Measurements from ENCODE around the gene MMADHC. TPM values are rescaled to one million over a fixed set of nuclear protein-coding genes. Genes with fewer than 3 reads are reported as not detected.
A peak's percentile ranks its signal among the peaks of the same experiment; 100 is the strongest.

The MMADHC gene
- total RNA-seq, 1 experiment from 2014 or later: 126 TPM

DNA sequence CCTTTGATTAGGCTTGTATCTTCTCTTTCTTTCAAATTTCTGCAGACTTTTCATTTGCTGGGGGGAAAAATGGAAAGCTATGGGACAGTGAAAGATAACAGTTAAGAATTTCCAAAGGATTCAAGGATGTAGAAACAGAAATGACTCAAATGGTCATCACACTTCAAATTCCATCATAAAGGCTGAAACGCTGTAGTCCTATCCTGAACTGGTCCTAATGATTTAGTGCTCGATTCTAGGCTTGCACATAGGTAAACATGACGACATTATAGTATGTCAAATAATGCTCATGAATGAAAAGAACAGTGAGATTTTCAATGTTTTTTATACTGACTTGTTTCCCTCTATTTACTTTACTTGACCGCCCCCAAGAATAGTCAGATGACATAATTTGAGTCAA lies 15.7 kb upstream of the MMADHC start (continued):
- TF ChIP-seq, protein P1, sequence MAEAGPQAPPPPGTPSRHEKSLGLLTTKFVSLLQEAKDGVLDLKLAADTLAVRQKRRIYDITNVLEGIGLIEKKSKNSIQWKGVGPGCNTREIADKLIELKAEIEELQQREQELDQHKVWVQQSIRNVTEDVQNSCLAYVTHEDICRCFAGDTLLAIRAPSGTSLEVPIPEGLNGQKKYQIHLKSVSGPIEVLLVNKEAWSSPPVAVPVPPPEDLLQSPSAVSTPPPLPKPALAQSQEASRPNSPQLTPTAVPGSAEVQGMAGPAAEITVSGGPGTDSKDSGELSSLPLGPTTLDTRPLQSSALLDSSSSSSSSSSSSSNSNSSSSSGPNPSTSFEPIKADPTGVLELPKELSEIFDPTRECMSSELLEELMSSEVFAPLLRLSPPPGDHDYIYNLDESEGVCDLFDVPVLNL (CRISPR knock-in tag; IDR thresholded peaks at IDR 0.05; ENCODE audit: borderline replicate concordance, low read depth): no peak
- TF ChIP-seq, protein P2, sequence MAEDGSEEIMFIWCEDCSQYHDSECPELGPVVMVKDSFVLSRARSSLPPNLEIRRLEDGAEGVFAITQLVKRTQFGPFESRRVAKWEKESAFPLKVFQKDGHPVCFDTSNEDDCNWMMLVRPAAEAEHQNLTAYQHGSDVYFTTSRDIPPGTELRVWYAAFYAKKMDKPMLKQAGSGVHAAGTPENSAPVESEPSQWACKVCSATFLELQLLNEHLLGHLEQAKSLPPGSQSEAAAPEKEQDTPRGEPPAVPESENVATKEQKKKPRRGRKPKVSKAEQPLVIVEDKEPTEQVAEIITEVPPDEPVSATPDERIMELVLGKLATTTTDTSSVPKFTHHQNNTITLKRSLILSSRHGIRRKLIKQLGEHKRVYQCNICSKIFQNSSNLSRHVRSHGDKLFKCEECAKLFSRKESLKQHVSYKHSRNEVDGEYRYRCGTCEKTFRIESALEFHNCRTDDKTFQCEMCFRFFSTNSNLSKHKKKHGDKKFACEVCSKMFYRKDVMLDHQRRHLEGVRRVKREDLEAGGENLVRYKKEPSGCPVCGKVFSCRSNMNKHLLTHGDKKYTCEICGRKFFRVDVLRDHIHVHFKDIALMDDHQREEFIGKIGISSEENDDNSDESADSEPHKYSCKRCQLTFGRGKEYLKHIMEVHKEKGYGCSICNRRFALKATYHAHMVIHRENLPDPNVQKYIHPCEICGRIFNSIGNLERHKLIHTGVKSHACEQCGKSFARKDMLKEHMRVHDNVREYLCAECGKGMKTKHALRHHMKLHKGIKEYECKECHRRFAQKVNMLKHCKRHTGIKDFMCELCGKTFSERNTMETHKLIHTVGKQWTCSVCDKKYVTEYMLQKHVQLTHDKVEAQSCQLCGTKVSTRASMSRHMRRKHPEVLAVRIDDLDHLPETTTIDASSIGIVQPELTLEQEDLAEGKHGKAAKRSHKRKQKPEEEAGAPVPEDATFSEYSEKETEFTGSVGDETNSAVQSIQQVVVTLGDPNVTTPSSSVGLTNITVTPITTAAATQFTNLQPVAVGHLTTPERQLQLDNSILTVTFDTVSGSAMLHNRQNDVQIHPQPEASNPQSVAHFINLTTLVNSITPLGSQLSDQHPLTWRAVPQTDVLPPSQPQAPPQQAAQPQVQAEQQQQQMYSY (CRISPR knock-in tag; IDR thresholded peaks at IDR 0.05): no peak

DNA sequence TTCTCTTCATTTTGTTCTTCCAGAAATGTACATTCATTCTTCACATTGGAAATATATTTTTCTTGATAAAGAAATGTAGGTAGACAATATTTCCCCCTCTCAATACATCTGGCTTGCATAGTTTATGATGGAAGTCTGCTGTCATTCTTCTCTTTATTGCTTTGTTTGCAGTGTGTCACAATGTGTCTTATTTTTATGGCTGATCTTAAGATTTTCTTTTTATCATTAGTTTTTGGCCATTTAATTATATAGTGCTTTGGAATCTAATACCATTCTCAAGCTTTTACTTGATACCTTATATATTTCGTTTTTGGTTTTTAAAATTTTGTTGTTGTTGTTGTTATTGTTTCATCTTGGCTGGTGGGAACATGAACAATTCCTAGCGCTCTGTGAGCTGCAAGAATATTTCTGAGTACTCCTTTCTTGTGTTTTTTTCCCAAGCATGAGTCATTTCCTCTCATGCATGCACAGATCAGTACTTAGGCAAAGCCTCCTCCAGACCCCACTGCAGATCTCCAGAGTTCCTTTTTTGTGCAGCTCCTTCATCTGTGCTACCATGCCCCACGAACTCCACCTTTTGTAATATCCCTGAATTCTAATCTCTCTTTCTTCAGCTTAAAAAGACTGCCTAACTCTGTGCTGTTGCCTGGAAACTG lies 13.7 kb upstream of the MMADHC start:
- POLR2A ChIA-PET: no interaction called here
- H3K27me3 Mint-ChIP-seq (ENCODE audit: low read depth): no peaks in the 10 kb centered on the region
- H3K4me3 Mint-ChIP-seq: no peak overlapping the region
- CTCF ChIA-PET: no interaction called here
- peaks cover 23% of the 10 kb centered on the region for H3K9me3 Mint-ChIP-seq
- H3K27ac Mint-ChIP-seq: no peak overlapping the region
- H3K4me1 Mint-ChIP-seq: peaks cover 5% of the 10 kb centered on the region
- peak; percentile 91 for TF ChIP-seq ZNF317 (CRISPR knock-in tag; IDR thresholded peaks at IDR 0.05; ENCODE audit: borderline replicate concordance, low read depth)
- no peak for TF ChIP-seq ZNF423 (CRISPR knock-in tag; IDR thresholded peaks at IDR 0.05)
- TF ChIP-seq, protein P3, sequence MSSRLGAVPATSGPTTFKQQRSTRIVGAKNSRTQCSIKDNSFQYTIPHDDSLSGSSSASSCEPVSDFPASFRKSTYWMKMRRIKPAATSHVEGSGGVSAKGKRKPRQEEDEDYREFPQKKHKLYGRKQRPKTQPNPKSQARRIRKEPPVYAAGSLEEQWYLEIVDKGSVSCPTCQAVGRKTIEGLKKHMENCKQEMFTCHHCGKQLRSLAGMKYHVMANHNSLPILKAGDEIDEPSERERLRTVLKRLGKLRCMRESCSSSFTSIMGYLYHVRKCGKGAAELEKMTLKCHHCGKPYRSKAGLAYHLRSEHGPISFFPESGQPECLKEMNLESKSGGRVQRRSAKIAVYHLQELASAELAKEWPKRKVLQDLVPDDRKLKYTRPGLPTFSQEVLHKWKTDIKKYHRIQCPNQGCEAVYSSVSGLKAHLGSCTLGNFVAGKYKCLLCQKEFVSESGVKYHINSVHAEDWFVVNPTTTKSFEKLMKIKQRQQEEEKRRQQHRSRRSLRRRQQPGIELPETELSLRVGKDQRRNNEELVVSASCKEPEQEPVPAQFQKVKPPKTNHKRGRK (CRISPR knock-in tag; IDR thresholded peaks at IDR 0.05; ENCODE audit: borderline replicate concordance): no peak
- no peak for TF ChIP-seq NR2C2 (CRISPR knock-in tag; IDR thresholded peaks at IDR 0.05)
- DNase-seq (ENCODE audit: low spot score) (no peak), ATAC-seq (no peak)
- peaks cover 19% of the 10 kb centered on the region for H3K36me3 Mint-ChIP-seq

DNA sequence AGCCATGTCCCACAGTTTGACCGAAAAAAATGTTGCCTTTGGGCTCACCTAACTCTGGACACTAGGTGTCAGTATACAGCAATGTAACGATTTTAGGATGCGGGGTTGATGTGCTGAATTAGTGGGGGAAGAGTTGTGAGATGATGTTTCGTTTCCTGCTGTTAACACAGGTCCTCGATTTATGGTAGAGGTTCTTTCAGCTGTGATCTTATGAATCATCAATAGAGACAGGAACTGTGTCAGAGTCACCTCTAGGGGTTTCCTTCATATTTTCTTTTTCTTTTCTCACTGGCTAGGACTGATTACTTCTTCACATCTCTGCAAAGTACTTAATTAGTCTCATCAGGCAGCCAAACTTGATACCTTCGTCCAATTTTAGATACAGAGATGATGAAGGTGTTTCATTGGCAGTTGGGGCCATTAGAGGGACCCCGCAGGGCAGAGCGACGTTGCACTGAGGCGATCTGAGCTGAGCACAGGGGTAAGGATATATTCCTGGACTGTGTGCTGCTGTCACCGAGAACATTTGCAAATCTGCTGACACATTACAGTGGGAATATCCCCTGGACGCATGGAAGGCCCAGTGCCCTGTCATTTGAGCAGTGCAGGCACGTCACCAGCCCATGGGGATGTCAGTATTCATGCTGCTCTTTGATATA lies 10.2 kb upstream of the MMADHC start:
- peak; percentile 91 for ATAC-seq
- DNase-seq (ENCODE audit: low spot score): peak; percentile 34
- peaks cover 14% of the 10 kb centered on the region for H3K4me1 Mint-ChIP-seq
- H3K36me3 Mint-ChIP-seq: peaks cover 19% of the 10 kb centered on the region
- no peak overlapping the region for H3K4me3 Mint-ChIP-seq
- TF ChIP-seq ATF1 (CRISPR knock-in tag; IDR thresholded peaks at IDR 0.05) (no peak), ZNF232 (CRISPR knock-in tag; IDR thresholded peaks at IDR 0.05) (no peak), NFATC4 (CRISPR knock-in tag; IDR thresholded peaks at IDR 0.05) (no peak), NR1H2 (CRISPR knock-in tag; IDR thresholded peaks at IDR 0.05) (no peak)
- TF ChIP-seq, protein P4, sequence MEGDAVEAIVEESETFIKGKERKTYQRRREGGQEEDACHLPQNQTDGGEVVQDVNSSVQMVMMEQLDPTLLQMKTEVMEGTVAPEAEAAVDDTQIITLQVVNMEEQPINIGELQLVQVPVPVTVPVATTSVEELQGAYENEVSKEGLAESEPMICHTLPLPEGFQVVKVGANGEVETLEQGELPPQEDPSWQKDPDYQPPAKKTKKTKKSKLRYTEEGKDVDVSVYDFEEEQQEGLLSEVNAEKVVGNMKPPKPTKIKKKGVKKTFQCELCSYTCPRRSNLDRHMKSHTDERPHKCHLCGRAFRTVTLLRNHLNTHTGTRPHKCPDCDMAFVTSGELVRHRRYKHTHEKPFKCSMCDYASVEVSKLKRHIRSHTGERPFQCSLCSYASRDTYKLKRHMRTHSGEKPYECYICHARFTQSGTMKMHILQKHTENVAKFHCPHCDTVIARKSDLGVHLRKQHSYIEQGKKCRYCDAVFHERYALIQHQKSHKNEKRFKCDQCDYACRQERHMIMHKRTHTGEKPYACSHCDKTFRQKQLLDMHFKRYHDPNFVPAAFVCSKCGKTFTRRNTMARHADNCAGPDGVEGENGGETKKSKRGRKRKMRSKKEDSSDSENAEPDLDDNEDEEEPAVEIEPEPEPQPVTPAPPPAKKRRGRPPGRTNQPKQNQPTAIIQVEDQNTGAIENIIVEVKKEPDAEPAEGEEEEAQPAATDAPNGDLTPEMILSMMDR (IDR thresholded peaks at IDR 0.05): peak; percentile 69
- TF ChIP-seq, protein P5, sequence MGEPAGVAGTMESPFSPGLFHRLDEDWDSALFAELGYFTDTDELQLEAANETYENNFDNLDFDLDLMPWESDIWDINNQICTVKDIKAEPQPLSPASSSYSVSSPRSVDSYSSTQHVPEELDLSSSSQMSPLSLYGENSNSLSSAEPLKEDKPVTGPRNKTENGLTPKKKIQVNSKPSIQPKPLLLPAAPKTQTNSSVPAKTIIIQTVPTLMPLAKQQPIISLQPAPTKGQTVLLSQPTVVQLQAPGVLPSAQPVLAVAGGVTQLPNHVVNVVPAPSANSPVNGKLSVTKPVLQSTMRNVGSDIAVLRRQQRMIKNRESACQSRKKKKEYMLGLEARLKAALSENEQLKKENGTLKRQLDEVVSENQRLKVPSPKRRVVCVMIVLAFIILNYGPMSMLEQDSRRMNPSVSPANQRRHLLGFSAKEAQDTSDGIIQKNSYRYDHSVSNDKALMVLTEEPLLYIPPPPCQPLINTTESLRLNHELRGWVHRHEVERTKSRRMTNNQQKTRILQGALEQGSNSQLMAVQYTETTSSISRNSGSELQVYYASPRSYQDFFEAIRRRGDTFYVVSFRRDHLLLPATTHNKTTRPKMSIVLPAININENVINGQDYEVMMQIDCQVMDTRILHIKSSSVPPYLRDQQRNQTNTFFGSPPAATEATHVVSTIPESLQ (CRISPR knock-in tag; IDR thresholded peaks at IDR 0.05): no peak
- TF ChIP-seq, protein P6, sequence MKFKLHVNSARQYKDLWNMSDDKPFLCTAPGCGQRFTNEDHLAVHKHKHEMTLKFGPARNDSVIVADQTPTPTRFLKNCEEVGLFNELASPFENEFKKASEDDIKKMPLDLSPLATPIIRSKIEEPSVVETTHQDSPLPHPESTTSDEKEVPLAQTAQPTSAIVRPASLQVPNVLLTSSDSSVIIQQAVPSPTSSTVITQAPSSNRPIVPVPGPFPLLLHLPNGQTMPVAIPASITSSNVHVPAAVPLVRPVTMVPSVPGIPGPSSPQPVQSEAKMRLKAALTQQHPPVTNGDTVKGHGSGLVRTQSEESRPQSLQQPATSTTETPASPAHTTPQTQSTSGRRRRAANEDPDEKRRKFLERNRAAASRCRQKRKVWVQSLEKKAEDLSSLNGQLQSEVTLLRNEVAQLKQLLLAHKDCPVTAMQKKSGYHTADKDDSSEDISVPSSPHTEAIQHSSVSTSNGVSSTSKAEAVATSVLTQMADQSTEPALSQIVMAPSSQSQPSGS (CRISPR knock-in tag; IDR thresholded peaks at IDR 0.05; ENCODE audit: borderline replicate concordance, low read depth): no peak
- TF ChIP-seq, protein P7, sequence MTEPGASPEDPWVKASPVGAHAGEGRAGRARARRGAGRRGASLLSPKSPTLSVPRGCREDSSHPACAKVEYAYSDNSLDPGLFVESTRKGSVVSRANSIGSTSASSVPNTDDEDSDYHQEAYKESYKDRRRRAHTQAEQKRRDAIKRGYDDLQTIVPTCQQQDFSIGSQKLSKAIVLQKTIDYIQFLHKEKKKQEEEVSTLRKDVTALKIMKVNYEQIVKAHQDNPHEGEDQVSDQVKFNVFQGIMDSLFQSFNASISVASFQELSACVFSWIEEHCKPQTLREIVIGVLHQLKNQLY (CRISPR knock-in tag; IDR thresholded peaks at IDR 0.05): no peak
- TF ChIP-seq, protein P8, sequence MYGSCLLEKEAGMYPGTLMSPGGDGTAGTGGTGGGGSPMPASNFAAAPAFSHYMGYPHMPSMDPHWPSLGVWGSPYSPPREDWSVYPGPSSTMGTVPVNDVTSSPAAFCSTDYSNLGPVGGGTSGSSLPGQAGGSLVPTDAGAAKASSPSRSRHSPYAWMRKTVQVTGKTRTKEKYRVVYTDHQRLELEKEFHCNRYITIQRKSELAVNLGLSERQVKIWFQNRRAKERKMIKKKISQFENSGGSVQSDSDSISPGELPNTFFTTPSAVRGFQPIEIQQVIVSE (CRISPR knock-in tag; IDR thresholded peaks at IDR 0.05; ENCODE audit: borderline replicate concordance): no peak
- ChIA-PET CTCF (interaction anchor here (1.1 to 1.3 kb wide), 2 partner anchors 888 to 950 kb away, joined by 3 read pairs; no protein-coding TSS in a partner anchor), POLR2A (no interaction called here)
- peaks cover 23% of the 10 kb centered on the region for H3K9me3 Mint-ChIP-seq
- no peak overlapping the region for H3K27ac Mint-ChIP-seq
- no peaks in the 10 kb centered on the region for H3K27me3 Mint-ChIP-seq (ENCODE audit: low read depth)

All from WTC11 (cell line).